ENCODE data around the gene GCSAML. TPM values are rescaled to one million over a fixed set of nuclear protein-coding genes. Genes with fewer than 3 reads are reported as not detected.

Gene GCSAML
- polyA plus RNA-seq, 1 donor from 2014 or later, result not detected

GRCh38 chr1:247529771-247530355 is 19.1 kb upstream of the GCSAML start:
- Histone ChIP-seq H3K9me2 (ENCODE audit: insufficient read depth, low read length) (no peaks in the 10 kb centered on the region), H3K4me2 (ENCODE audit: low read length) (no peak overlapping the region), H3K9ac (ENCODE audit: low read length) (no peak overlapping the region), H2AFZ (ENCODE audit: low read depth, low read length) (no peak overlapping the region), H3K79me2 (replicated peaks; ENCODE audit: insufficient read depth, low read length) (no peaks in the 10 kb centered on the region), H3K36me3 (ENCODE audit: insufficient read depth, low read length) (no peaks in the 10 kb centered on the region), H3K9me3 (ENCODE audit: low read length) (no peaks in the 10 kb centered on the region), H3K27me3 (ENCODE audit: insufficient read depth, low read depth, low read length) (no peaks in the 10 kb centered on the region), H3K4me3 (ENCODE audit: low read length) (no peak overlapping the region), H4K20me1 (ENCODE audit: insufficient read depth) (no peaks in the 10 kb centered on the region), H3K27ac (ENCODE audit: low read length) (no peak overlapping the region), H3F3A (ENCODE audit: insufficient read depth, low read length, poor library complexity, severe bottlenecking) (no peaks in the 10 kb centered on the region)
- TF ChIP-seq SMC3 (conservative IDR thresholded peaks at IDR 0.05; ENCODE audit: poor library complexity), result no peak
- TF ChIP-seq EZH2 (IDR thresholded peaks at IDR 0.05; ENCODE audit: borderline replicate concordance, insufficient read depth, low read length, poor library complexity, severe bottlenecking), result no peak
- no peak for TF ChIP-seq EP300 (conservative IDR thresholded peaks at IDR 0.05; ENCODE audit: poor library complexity, severe bottlenecking)
- no peak for TF ChIP-seq RAD21 (conservative IDR thresholded peaks at IDR 0.05)
- no peak for TF ChIP-seq POLR2AphosphoS5 (IDR thresholded peaks at IDR 0.05)
- TF ChIP-seq TAF1 (IDR thresholded peaks at IDR 0.05; ENCODE audit: low read depth), result no peak
- TF ChIP-seq REST (IDR thresholded peaks at IDR 0.05; ENCODE audit: borderline replicate concordance), result no peak
- no peak for TF ChIP-seq MXI1 (conservative IDR thresholded peaks at IDR 0.05; ENCODE audit: poor library complexity, severe bottlenecking)

- Histone ChIP-seq H3K36me3 (ENCODE audit: insufficient read depth, low read length) (no peaks in the 10 kb centered on the region), H4K20me1 (ENCODE audit: insufficient read depth) (no peaks in the 10 kb centered on the region)
Measured at GRCh38 chr1:247530785-247531184, 18.1 kb upstream of the GCSAML start.

More at GRCh38 chr1:247530785-247531184, 18.1 kb upstream of the GCSAML start:
- H3K79me2 ChIP-seq (replicated peaks; ENCODE audit: insufficient read depth, low read length), result no peaks in the 10 kb centered on the region
- no peaks in the 10 kb centered on the region for H3K9me2 ChIP-seq (ENCODE audit: insufficient read depth, low read length)
- no peaks in the 10 kb centered on the region for H3K9me3 ChIP-seq (ENCODE audit: low read length)
- no peaks in the 10 kb centered on the region for H3K27me3 ChIP-seq (ENCODE audit: insufficient read depth, low read depth, low read length)
- H3K4me3 ChIP-seq (ENCODE audit: low read length), result no peak overlapping the region
- H3K9ac ChIP-seq (ENCODE audit: low read length), result no peak overlapping the region
- H2AFZ ChIP-seq (ENCODE audit: low read depth, low read length), result no peak overlapping the region
- no peaks in the 10 kb centered on the region for H3F3A ChIP-seq (ENCODE audit: insufficient read depth, low read length, poor library complexity, severe bottlenecking)
- H3K27ac ChIP-seq (ENCODE audit: low read length), result no peak overlapping the region
- H3K4me2 ChIP-seq (ENCODE audit: low read length), result no peak overlapping the region
- TF ChIP-seq RAD21 (conservative IDR thresholded peaks at IDR 0.05), result no peak
- no peak for TF ChIP-seq TAF1 (IDR thresholded peaks at IDR 0.05; ENCODE audit: low read depth)
- no peak for TF ChIP-seq EP300 (conservative IDR thresholded peaks at IDR 0.05; ENCODE audit: poor library complexity, severe bottlenecking)
- no peak for TF ChIP-seq POLR2AphosphoS5 (IDR thresholded peaks at IDR 0.05)
- no peak for TF ChIP-seq MXI1 (conservative IDR thresholded peaks at IDR 0.05; ENCODE audit: poor library complexity, severe bottlenecking)
- TF ChIP-seq REST (IDR thresholded peaks at IDR 0.05; ENCODE audit: borderline replicate concordance), result no peak
- TF ChIP-seq, protein P1, sequence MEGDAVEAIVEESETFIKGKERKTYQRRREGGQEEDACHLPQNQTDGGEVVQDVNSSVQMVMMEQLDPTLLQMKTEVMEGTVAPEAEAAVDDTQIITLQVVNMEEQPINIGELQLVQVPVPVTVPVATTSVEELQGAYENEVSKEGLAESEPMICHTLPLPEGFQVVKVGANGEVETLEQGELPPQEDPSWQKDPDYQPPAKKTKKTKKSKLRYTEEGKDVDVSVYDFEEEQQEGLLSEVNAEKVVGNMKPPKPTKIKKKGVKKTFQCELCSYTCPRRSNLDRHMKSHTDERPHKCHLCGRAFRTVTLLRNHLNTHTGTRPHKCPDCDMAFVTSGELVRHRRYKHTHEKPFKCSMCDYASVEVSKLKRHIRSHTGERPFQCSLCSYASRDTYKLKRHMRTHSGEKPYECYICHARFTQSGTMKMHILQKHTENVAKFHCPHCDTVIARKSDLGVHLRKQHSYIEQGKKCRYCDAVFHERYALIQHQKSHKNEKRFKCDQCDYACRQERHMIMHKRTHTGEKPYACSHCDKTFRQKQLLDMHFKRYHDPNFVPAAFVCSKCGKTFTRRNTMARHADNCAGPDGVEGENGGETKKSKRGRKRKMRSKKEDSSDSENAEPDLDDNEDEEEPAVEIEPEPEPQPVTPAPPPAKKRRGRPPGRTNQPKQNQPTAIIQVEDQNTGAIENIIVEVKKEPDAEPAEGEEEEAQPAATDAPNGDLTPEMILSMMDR (IDR thresholded peaks at IDR 0.05; ENCODE audit: poor library complexity, severe bottlenecking), result no peak
- TF ChIP-seq SMC3 (conservative IDR thresholded peaks at IDR 0.05; ENCODE audit: poor library complexity), result no peak
- no peak for TF ChIP-seq EZH2 (IDR thresholded peaks at IDR 0.05; ENCODE audit: borderline replicate concordance, insufficient read depth, low read length, poor library complexity, severe bottlenecking)

Data from neural cell (in vitro differentiated cells).